HG03521 (cell line): ENCODE data around the gene MIOX.
"Not testable (repeated sequence)": the region's sequence is repeated elsewhere in the genome, so short reads cannot be mapped to it uniquely, and the experiment has no call there.

Experiments used
- ATAC-seq: cut with Tn5 transposase; IDR thresholded peaks from one replicate; pipeline ENCODE4 v1.9.1; 2021; ENCODE audit warnings: mild to moderate bottlenecking, moderate library complexity; ENCODE audit not compliant: unreplicated experiment

The MIOX gene

DNA sequence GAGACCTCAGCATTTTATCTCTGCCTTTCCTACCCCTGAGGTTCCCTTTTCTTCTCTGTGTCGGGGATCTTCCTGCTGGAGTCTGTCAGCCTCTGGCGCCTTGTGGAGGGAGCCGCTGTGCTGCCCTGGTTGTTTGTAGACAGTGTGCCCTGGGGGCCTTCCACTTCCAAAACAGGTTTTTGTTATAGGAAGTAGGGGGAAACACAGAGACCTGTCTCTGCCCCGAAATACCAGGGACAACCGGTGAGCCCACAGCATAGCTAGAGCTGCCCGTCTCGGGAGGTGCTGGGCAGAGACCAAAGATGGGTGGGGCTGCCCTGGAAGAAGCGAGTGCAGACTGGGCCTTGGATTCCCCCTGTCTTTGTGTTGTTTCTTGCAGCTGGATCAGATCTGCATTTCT is 29.4 kb downstream of the MIOX start:
- ATAC-seq = no peak

- ATAC-seq = no peak
Measured at GRCh38 chr22:50516891-50517290, 30.2 kb downstream of the MIOX start.

- ATAC-seq = no peak
Measured at GRCh38 chr22:50517495-50518260, 31.0 kb downstream of the MIOX start.

- ATAC-seq = no peak
Measured at GRCh38 chr22:50518606-50519005, 31.9 kb downstream of the MIOX start.

GRCh38 chr22:50519151-50519550 is 32.5 kb downstream of the MIOX start:
- ATAC-seq = no peak

DNA sequence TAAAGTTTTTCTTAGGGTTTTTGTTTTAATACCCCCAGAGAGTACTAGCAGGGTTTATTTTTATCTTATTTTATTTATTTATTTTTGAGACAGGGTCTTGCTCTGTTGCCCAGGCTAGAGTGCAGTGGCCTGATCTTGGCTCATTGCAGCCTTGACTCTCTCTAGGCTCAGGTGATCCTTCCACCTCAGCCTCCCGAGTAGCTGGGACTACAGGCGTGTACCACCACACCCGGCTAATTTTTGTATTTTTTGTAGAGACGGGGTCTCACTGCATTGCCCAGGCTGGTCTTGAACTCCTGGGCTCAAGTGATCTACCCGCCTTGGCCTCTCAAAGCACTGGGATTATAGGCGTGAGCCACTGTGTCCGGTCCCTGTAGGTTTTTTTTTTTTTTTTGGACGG is 33.5 kb downstream of the MIOX start:
- ATAC-seq = not testable (repeated sequence)

DNA sequence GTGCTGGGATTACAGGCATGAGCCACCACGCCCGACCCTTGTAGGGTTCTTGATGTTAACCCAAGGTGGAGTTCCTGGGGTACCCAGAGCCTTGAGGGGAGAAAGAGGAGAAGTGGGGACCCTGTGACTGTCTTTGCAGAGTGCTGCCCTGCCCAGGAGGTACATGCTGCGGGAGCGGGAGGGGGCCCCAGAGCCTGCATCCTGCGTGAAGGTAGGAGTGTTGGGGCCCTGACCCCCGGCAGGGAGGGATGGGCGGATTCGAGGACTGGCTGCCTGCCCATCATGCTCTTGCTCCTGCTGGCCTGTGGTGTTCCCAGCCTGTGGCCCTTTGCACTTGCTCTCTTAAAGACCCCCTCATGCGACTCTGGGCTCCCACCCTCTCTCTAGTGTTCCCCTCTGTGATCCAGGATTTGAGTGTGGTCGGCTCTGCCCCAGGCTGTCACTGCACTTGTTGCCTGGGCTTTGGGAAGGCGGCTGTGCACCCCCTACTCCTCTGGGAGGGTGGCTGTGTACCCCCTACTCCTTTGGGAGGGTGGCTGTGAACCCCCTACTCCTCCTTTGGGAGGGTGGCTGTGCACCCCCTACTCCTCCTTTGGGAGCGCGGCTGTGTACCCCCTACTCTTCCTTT is 34.3 kb downstream of the MIOX start:
- ATAC-seq = no peak

- ATAC-seq = no peak
Measured at GRCh38 chr22:50521710-50522109, 35.1 kb downstream of the MIOX start.

DNA sequence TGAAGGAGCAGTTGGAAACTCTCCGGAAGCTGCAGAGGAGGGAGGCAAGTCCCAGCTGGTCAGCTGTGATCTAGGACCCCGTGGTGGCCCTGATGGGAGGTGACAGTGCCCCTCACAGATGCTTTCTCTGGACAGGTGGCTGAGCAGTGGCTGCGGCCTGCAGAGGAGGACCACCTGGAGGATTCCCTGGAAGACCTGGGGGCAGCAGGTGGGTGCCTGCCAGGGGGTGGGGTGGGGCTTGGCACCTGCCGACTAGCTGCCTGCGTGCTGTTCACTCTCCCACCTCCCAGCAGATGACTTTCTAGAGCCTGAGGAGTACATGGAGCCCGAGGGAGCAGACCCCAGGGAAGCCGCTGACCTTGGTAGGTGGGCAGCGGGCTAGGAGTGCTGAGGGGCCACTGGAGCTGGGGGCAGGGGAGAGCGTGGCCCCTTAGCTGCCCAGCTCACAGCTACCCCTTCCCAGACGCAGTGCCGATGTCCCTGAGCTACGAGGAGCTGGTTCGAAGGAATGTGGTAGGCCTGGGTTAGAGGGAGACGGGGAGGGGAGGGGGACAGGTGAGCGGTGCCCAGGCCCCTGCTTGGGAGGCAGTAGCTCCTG is 35.6 kb downstream of the MIOX start:
- no peak for ATAC-seq

DNA sequence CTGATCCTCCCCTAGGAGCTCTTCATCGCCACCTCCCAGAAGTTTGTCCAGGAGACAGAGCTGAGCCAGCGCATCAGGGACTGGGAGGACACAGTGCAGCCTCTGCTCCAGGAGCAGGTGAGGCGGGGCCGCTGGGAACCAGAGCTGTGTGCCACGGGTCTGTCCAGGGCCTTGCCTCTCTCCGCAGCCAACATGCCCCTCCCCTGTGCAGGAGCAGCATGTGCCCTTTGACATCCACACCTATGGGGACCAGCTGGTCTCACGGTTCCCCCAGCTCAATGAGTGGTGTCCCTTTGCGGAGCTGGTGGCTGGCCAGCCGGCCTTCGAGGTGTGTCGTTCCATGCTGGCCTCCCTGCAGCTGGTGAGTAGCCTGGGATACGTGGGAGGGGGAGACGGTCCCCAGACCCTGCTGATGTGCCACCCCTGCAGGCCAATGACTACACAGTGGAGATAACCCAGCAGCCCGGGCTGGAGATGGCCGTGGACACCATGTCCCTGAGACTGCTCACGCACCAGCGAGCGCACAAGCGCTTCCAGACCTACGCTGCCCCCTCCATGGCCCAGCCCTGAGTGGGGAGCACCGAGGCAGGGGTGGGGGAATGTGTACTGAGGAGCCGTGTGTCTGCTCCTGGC is 36.3 kb downstream of the MIOX start:
- ATAC-seq = no peak

GRCh38 chr22:50523458-50523805 is 36.8 kb downstream of the MIOX start:
- no peak for ATAC-seq

DNA sequence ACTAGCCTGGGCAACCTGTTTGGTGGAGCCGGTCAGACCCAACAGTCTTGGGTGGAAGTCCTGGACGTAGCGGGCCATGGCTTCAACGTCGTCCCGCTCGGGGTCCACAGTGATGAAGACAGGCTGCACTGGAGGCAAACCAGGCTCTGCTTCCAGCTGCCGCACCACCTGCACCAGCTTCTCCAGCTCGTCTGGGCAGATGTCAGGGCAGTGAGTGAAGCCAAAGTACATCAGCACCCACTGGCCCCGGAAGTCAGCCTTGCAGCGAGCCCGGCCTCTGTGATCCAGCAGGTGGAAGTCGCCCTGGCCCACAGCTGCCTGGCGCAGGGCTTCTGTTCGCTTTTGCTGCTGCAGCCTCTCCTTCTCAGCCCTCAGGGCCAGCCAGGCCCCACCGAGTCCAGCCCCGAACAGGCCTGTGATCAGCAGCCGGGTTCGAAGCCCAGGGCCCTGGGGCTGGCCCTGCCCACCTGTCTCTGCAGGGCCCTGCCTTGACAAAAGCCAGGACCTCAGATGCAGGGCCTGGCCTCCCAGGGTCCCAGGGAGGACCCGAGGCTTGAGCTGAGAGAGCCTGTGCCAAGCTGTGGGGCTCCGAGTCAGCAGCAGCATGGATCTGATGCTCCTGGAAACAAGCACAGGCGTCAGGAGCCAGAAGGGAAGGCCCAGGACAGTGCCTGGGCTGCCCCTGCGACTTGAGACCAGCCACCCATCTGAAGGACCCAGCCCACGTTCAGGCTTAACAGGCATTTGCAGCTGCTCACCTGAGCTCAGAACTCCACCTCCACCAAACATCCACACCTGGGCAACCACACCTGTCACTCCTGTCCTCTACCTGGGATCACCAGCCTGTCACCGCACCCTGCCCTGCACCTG is 37.4 kb downstream of the MIOX start:
- ATAC-seq = no peak

- ATAC-seq = no peak
Measured at GRCh38 chr22:50524676-50525103, 38.0 kb downstream of the MIOX start.

- peak; percentile 35 for ATAC-seq
Measured at GRCh38 chr22:50525104-50525857, 38.6 kb downstream of the MIOX start, which contains the start of gene SCO2. Gene SCO2, minus strand, starts transcription at chr22:50525598. Its CDS starts 1,187 bp downstream, at chr22:50524411.

- ATAC-seq = peak; percentile 19
Measured at GRCh38 chr22:50525858-50526107, 39.1 kb downstream of the MIOX start.

DNA sequence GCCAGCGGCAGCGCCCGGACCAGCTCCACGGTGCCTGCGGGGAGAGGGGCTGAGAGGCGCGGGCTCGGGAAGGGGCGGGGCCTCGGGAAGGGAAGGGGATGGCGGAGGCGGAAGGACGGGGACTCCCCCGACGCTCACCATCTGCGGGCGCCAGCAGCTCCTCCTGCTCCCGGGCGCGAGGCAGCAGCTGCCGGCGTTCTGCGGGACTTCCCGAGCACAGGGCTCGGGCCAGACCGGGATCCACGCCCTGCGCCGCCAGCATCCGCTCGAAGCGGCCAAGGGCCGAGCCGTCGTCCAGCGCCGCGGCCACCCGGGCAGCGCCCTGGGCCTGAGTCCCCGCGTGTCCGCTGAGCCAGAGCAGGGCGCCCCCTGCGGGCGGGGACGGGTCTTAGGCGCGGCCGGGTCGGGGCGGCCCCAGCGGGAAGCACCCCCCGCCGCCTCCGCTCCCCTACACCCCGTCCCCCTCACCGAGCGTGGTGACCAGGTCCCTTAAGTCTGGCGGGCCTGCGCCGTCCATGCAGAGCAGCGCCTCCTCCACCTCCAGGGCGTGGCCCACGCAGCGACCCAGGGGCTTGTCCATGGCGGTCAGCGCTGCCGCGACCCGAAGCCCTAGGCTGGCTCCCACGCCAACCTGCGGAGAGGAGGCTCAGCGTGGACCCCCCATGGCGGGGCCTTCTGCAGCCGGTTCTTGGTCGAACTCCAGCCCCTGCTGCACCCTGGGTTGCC is 39.6 kb downstream of the MIOX start:
- peak; percentile 16 for ATAC-seq

DNA sequence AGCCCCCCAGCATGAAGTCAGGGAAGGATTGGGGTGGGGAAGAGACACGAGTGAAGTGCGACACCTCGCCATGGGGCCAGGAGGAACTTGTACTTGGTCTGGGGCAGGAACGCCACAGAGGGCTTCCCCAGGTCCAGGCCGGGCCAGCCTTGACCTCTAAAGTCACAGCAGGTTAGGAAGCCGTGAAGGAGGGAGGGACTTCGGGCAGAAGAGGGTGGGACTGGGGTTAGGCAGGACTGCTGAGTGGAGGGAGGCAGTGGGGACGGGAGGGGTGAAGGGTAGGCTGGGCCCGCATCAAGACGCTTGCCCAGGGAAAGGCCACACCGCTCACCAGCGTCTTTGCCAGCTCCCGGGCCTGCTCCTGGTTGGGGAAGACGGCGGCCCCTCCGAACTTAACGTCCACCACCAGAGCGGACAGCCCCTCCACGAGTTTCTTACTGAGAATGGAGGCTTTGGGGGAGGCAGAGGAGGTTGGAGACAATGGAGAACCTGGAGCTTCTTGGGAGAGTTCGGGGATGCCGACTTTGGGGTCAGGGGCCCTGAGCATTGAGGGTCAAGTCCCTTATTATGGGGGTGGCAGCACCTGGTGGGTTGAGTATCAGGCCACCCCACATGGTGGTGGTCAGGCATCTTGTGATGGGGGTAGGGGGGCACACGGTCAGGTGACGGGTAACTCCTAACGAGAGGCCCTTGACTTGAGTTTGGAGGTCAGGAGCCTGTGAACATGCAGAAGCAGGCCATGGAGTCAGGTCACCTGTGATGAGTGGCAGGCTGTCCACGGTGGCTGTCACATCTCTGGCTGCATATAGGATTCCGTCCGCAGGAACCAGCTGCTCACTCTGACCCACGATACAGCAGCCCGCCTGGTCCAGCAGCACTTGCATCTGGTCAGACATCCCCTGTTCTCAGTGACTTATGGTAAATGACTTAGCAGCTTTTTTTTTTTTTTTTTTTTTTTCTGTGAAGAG is 40.5 kb downstream of the MIOX start:
- ATAC-seq = no peak

- ATAC-seq = no peak
Measured at GRCh38 chr22:50527921-50528681, 41.4 kb downstream of the MIOX start.
